IMR-90 (cell line): ENCODE results near the gene USF1. TPM values are rescaled to one million over a fixed set of nuclear protein-coding genes. Genes with fewer than 3 reads are reported as not detected.

Source experiments
- ATAC-seq: fragments of 200-7000 bp; cut with Tn5 transposase; 2 replicates; pipeline ENCODE4 v1.9.1; 2020; ENCODE audit warnings: low read depth, mild to moderate bottlenecking, moderate library complexity
- BruUV-seq: library from RNA; stranded (reverse); fragments of 400-500 nt; replicated peaks from 2 replicates; lab custom pipeline; 2021; lab: Mats Ljungman, UMichigan
- CTCF ChIA-PET: fragments of 300-600 bp; formaldehyde crosslinking; extraction: SDS; loops from one replicate; lab custom pipeline; 2021; ENCODE audit warnings: antibody characterized with exemption; lab: Yijun Ruan, JAX
- POLR2A ChIA-PET: fragments of 300-600 bp; sonication (Branson Sonifier 250); formaldehyde crosslinking; loops from one replicate; lab custom pipeline; 2022; ENCODE audit warnings: antibody characterized with exemption; ENCODE audit not compliant: unreplicated experiment; lab: Charles Lee
- DNase-seq: peaks from one replicate; pipeline ENCODE4 v3.0.0; 2013
- H2AFZ ChIP-seq: replicated peaks from 2 replicates; pipeline ENCODE3; 2013; ENCODE audit warnings: low read length, mild to moderate bottlenecking; ENCODE audit not compliant: poor library complexity
- H2AK5ac ChIP-seq: 2 replicates; pipeline ENCODE4 v1.6.1; 2013; ENCODE audit warnings: low read depth, low read length, inconsistent platforms
- H2AK9ac ChIP-seq: replicated peaks from 2 replicates; pipeline ENCODE3; 2013; ENCODE audit warnings: mild to moderate bottlenecking, low read depth, low read length, moderate library complexity; ENCODE audit not compliant: poor library complexity
- H2BK120ac ChIP-seq: 2 replicates; pipeline ENCODE4 v1.6.1; 2013; ENCODE audit warnings: low read depth, low read length, inconsistent platforms
- H2BK15ac ChIP-seq: 3 replicates; pipeline ENCODE4 v1.6.1; 2013; ENCODE audit warnings: low read depth, low read length, inconsistent platforms
- H2BK20ac ChIP-seq: 2 replicates; pipeline ENCODE4 v1.6.1; 2013; ENCODE audit warnings: low read depth, mild to moderate bottlenecking, inconsistent platforms, low read length, moderate library complexity
- H2BK5ac ChIP-seq: 2 replicates; pipeline ENCODE4 v1.6.1; 2013; ENCODE audit warnings: mild to moderate bottlenecking, low read depth, low read length, inconsistent platforms; ENCODE audit not compliant: poor library complexity, severe bottlenecking
- H3K14ac ChIP-seq: replicated peaks from 2 replicates; pipeline ENCODE4 v1.6.1; 2013; ENCODE audit warnings: low read depth, low read length, inconsistent platforms
- H3K18ac ChIP-seq: 2 replicates; pipeline ENCODE4 v1.6.1; 2013; ENCODE audit warnings: low read depth, low read length, control low read depth
- H3K23ac ChIP-seq: 2 replicates; pipeline ENCODE4 v1.6.1; 2013; ENCODE audit warnings: low read depth, low read length, inconsistent platforms
- H3K27ac ChIP-seq: 2 replicates; pipeline ENCODE4 v1.5.1; 2013; ENCODE audit warnings: mild to moderate bottlenecking, control low read depth, low read length; ENCODE audit not compliant: insufficient read depth
- H3K27me3 ChIP-seq: 2 replicates; pipeline ENCODE4 v1.6.1; 2013; ENCODE audit warnings: low read length; ENCODE audit not compliant: control insufficient read depth, insufficient read depth
- H3K36me3 ChIP-seq: 2 replicates; pipeline ENCODE4 v1.6.1; 2013; ENCODE audit warnings: low read length, mixed read lengths; ENCODE audit not compliant: control insufficient read depth, insufficient read depth
- H3K4ac ChIP-seq: 2 replicates; pipeline ENCODE4 v1.6.1; 2013; ENCODE audit warnings: low read depth, low read length, inconsistent platforms
- H3K4me1 ChIP-seq: 2 replicates; pipeline ENCODE4 v1.6.1; 2013; ENCODE audit warnings: low read length, mixed read lengths; ENCODE audit not compliant: control insufficient read depth, insufficient read depth
- H3K4me2 ChIP-seq: 2 replicates; pipeline ENCODE4 v1.6.1; 2013; ENCODE audit warnings: low read depth, mild to moderate bottlenecking, control low read depth, low read length, moderate library complexity
- H3K4me3 ChIP-seq: 2 replicates; pipeline ENCODE4 v1.5.1; 2013; ENCODE audit warnings: low read depth, mild to moderate bottlenecking, control low read depth, low read length, moderate library complexity; ENCODE audit not compliant: insufficient read depth
- H3K56ac ChIP-seq: 2 replicates; pipeline ENCODE4 v1.6.1; 2013; ENCODE audit warnings: low read length, inconsistent platforms; ENCODE audit not compliant: insufficient read depth; ENCODE audit errors: extremely low read depth
- H3K79me1 ChIP-seq, 2 experiments: 2 replicates each; pipeline ENCODE4 v1.6.1; 2013; ENCODE audit warnings: low read length in 2 of 2, inconsistent platforms in 1 of 2, low read depth in 1 of 2
- H3K9ac ChIP-seq: 2 replicates; pipeline ENCODE4 v1.6.1; 2013; ENCODE audit warnings: low read depth, low read length, control low read depth
- H3K9me1 ChIP-seq: 2 replicates; pipeline ENCODE4 v1.6.1; 2013; ENCODE audit warnings: low read length, inconsistent platforms; ENCODE audit not compliant: insufficient read depth
- H3K9me3 ChIP-seq: 2 replicates; pipeline ENCODE4 v1.6.1; 2013; ENCODE audit warnings: low read length; ENCODE audit not compliant: control insufficient read depth, insufficient read depth
- H4K20me1 ChIP-seq: 2 replicates; pipeline ENCODE4 v1.6.1; 2013; ENCODE audit warnings: low read length, inconsistent platforms; ENCODE audit not compliant: insufficient read depth
- H4K5ac ChIP-seq: 2 replicates; pipeline ENCODE4 v1.6.1; 2013; ENCODE audit warnings: mild to moderate bottlenecking, low read depth, low read length, control low read depth
- H4K8ac ChIP-seq, 2 experiments: 2 replicates each; pipeline ENCODE4 v1.6.1; 2013; ENCODE audit warnings: low read depth in 2 of 2, low read length in 2 of 2, control low read depth in 1 of 2, inconsistent platforms in 1 of 2
- H4K91ac ChIP-seq: 2 replicates; pipeline ENCODE4 v1.6.1; 2013; ENCODE audit warnings: low read depth, low read length, inconsistent platforms; ENCODE audit not compliant: insufficient read depth
- CEBPB ChIP-seq: IDR thresholded peaks from 2 replicates; pipeline ENCODE4 v1.6.1; 2012; ENCODE audit warnings: low read depth, low read length, improper control_type of control experiment
- MAFK ChIP-seq: IDR thresholded peaks from 2 replicates; pipeline ENCODE4 v1.6.1; 2012; ENCODE audit warnings: low read depth, low read length, improper control_type of control experiment
- MAZ ChIP-seq: IDR thresholded peaks from 2 replicates; pipeline ENCODE4 v1.6.1; 2012; ENCODE audit warnings: low read depth, mild to moderate bottlenecking, low read length, improper control_type of control experiment, moderate library complexity, borderline replicate concordance
- MXI1 ChIP-seq: IDR thresholded peaks from 2 replicates; pipeline ENCODE4 v1.6.1; 2012; ENCODE audit warnings: low read depth, mild to moderate bottlenecking, low read length, moderate library complexity, borderline replicate concordance
- POLR2A ChIP-seq: IDR thresholded peaks from 2 replicates; pipeline ENCODE4 v1.6.1; 2012; ENCODE audit warnings: mild to moderate bottlenecking, low read depth, low read length
- RCOR1 ChIP-seq: IDR thresholded peaks from 2 replicates; pipeline ENCODE4 v1.6.1; 2012; ENCODE audit warnings: mild to moderate bottlenecking, low read length, improper control_type of control experiment; ENCODE audit not compliant: insufficient replicate concordance
- SMC3 ChIP-seq: fragments of 150-350 bp; IDR thresholded peaks from 2 replicates; pipeline ENCODE4 v1.6.1; 2016; ENCODE audit warnings: low read depth, mild to moderate bottlenecking, antibody characterized with exemption, low read length, moderate library complexity
- WGBS, 2 experiments: methylation state at CpG; one replicate each; pipeline versions ENCODE4 v1.1.5 to v1.1.7; 2013; ENCODE audit warnings: missing lambda C conversion rate in 2 of 2; ENCODE audit not compliant: insufficient read length in 1 of 2; ENCODE audit errors: extremely low coverage in 2 of 2; 5-methylcytosine and 5-hydroxymethylcytosine counted together
- dilution Hi-C: fragments of 300-500 bp; cut with HindIII; formaldehyde crosslinking; loops from one replicate; pipeline ENCODE4 v1.14.3; 2018; ENCODE audit warnings: low sequenced_read_pairs; ENCODE audit not compliant: unreplicated experiment
- in situ Hi-C: fragments of 300-500 bp; cut with MboI; formaldehyde crosslinking; loops from 3 replicates; pipeline ENCODE4 v1.14.3; 2019; ENCODE audit warnings: low sequenced_read_pairs, inconsistent platforms, mixed read lengths
- intact Hi-C: fragments of 100-400 bp; cut with micrococcal nuclease; formaldehyde crosslinking; loops from 2 replicates; pipeline ENCODE4 v1.10.0; 2022
- polyA plus RNA-seq, 3 experiments: library from polyadenylated mRNA; depleted of rRNA; stranded (reverse); fragments of >200 nt; gene quantifications; 2 replicates each; pipeline ENCODE4 v1.2.3, GENCODE V29; 2012; ENCODE audit warnings: low replicate concordance in 1 of 3
- total RNA-seq: library from RNA; depleted of rRNA; stranded (reverse); fragments of >200 nt; gene quantifications from 2 replicates; pipeline ENCODE4 v1.2.3, GENCODE V29; 2012
- TF ChIP-seq, protein P1 (sequence below): fragments of 150-350 bp; IDR thresholded peaks from 2 replicates; pipeline ENCODE4 v1.6.1; 2016; ENCODE audit warnings: low read depth, mild to moderate bottlenecking, low read length, moderate library complexity, borderline replicate concordance

The USF1 gene
- total and polyA plus RNA-seq, 2 of the 4 experiments (the other 2 are of a cell fraction): 37.1 to 78.9 TPM

- POLR2A ChIA-PET: interaction anchor here (0.5 kb wide), 1 partner anchor 15 kb away, joined by 3 read pairs; no protein-coding TSS in a partner anchor
- no peak for ATAC-seq
- Histone ChIP-seq H2AFZ (peak overlapping the region; percentile 41), H3K9me1 (peaks cover 17% of the 10 kb centered on the region), H3K4me2 (no peak overlapping the region), H2AK9ac (no peak overlapping the region), H4K91ac (no peak overlapping the region), H4K5ac (no peak overlapping the region), H3K14ac (no peak overlapping the region), H4K20me1 (no peaks in the 10 kb centered on the region), H3K18ac (no peak overlapping the region), H3K4me3 (no peak overlapping the region), H3K4ac (no peak overlapping the region), H3K79me1 (no peaks in the 10 kb centered on the region), H3K23ac (no peak overlapping the region), H2BK120ac (0 out of 2 replicates have a peak overlapping the region, but pooled peaks have one; percentile 1), H3K36me3 (no peaks in the 10 kb centered on the region), H3K27me3 (no peaks in the 10 kb centered on the region), H3K9me3 (no peaks in the 10 kb centered on the region), H3K27ac (no peak overlapping the region), H2BK15ac (no peak overlapping the region), H3K4me1 (peaks cover 19% of the 10 kb centered on the region), H2AK5ac (no peak overlapping the region), H4K8ac (no peak overlapping the region), H3K56ac (no peak overlapping the region), H2BK20ac (no peak overlapping the region), H3K9ac (no peak overlapping the region), H2BK5ac (no peak overlapping the region)
- CTCF ChIA-PET: no interaction called here
- intact Hi-C loops: loop anchor here (5.0 kb wide), 1 partner anchor 32 kb away; the partner anchor contains the start of gene USF1
- in situ Hi-C loops: no loop called here
- TF ChIP-seq MXI1: no peak
- no peak for TF ChIP-seq MAZ
- TF ChIP-seq SMC3: no peak
- TF ChIP-seq POLR2A: no peak
- TF ChIP-seq, protein P1, sequence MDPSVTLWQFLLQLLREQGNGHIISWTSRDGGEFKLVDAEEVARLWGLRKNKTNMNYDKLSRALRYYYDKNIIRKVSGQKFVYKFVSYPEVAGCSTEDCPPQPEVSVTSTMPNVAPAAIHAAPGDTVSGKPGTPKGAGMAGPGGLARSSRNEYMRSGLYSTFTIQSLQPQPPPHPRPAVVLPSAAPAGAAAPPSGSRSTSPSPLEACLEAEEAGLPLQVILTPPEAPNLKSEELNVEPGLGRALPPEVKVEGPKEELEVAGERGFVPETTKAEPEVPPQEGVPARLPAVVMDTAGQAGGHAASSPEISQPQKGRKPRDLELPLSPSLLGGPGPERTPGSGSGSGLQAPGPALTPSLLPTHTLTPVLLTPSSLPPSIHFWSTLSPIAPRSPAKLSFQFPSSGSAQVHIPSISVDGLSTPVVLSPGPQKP: no peak
- no peak for TF ChIP-seq MAFK
- TF ChIP-seq RCOR1: no peak
- TF ChIP-seq CEBPB: no peak
- WGBS, 2 experiments: 45% methylated on average over 18 of the region's 41 CpGs; no CpG with 5 or more reads in 1 of the 2 experiments
- no peak for DNase-seq
- no TSS peak for BruUV-seq
- dilution Hi-C loops: no loop called here
Observed at GRCh38 chr1:161079436-161080110, 33.8 kb upstream of the USF1 start.
